NAMALWA (cell line): ENCODE measurements around the gene PJA2.

Experiments used
- DNase-seq: peaks from one replicate; pipeline ENCODE4 v3.0.0-alpha.2; 2015; ENCODE audit warnings: low spot score

PJA2 gene

GRCh38 chr5:109350537-109351270 is 59.1 kb downstream of the PJA2 start:
- no peak for DNase-seq

DNA sequence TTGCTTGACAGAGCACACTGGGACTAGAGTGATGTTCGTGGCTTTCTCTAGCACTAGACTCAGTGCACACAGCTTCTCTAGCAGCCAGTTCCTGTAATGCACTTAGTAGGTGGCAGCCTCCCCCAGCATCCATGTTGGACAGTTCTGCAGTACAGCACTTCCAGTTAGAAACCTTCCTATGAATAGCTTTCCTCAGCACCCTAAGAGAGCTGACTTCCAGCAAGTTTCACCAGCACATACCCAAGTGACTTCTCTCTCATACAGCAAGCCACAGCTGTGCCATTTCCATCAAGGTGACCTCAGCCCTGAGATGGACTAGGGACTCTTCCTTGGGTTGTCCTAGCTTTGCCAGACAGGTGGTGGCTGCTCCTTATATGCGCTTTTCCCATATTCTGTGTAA is 60.4 kb downstream of the PJA2 start:
- DNase-seq = no peak

GRCh38 chr5:109347252-109347888 is 62.4 kb downstream of the PJA2 start:
- DNase-seq = no peak

GRCh38 chr5:109345699-109346098 is 64.1 kb downstream of the PJA2 start:
- no peak for DNase-seq

DNA sequence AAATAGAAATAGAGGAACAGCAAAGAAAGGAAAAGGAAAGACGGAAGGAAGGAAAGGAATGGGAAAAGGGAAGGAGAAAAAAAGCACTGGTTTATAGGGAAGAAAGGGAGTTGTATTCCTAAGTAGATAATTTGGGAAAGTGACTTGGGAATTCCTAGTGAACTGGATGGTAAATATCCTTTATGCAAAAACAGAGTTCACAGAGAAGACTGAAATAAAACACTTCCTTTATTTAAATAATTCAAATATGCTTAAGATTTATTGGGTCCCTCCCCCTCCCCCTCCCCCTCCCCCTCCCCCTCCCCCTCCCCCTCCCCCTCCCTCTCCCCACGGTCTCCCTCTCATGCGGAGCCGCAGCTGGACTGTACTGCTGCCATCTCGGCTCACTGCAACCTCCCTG is 69.4 kb downstream of the PJA2 start:
- no peak for DNase-seq

DNA sequence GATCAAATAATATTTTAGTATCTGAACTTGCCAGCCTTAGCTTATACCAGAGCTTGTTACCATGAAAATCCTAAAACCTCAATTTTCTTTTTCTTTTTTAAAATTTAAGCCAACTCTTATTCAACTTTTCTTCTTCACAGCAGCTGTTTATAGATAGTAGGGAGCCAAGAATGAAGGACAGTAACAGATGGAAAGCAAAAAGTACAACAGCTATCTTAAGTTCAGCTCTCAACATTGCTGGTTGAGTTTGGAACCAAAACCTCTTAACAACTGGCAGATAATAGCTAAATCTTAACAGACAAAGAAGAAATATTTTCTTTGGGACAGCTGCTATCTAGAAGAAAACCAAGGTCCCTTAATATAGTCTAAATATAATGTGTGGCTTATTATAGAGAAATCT is 74.7 kb downstream of the PJA2 start:
- DNase-seq = no peak

DNA sequence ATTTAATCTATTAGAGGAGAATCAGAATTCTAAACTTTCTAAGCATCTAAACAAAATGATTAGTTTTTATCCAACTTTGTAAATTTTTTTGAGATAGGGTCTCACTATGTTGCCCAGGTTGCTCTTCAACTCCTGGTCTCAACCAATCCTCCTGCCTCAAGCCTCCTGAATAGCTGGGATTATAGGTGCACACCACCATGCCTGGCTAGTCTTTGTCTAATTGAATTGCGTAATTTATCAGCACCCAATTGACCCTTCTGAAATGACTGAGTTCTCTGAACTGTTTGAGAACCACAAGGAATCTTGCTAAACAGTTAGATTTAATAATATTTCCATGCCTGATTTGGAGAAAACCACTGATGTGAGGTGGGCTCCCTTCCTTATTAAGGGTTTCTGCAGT is 75.7 kb downstream of the PJA2 start:
- no peak for DNase-seq

DNA sequence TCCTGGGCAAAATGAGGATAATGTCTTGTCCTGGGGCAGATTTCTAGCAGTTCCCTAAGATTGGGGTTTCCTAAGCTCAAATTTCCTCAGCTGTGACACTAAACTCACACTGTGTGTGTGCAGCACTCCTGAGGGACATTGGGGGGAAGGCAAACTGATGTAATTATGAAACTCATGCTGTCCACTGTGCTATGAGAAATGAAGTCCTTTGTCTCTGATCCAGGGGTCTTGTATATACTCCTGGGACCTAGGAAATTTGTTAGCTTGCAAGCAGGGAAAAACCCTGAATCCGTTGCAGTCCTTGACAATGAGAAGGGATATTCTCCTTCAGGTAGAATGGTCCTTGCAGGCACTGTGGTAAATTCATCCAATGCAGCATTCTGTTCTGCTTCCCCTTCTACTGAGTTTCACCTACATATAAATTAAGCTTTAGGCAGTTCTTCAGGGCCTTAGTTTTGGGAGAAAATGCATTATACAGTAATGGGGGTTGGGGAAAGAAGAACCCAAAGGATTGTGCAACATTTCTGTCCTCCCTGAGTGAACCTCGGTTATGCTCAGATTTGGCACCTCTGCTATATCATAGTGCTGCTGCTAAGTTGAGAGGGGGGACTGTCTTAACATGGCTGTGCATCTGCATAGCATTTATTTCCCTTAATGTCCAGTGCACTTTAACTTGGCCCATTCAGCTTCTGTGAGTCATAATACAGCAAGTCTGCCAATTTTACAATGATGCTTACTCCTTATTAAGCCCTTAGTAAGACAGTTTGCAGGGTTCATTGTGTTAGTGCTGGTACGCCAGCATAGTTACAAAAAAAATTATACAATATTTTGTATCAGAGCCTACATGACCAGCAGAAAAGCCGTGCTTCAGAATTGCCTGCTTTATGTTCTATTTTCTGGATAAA is 80.2 kb downstream of the PJA2 start:
- no peak for DNase-seq

DNA sequence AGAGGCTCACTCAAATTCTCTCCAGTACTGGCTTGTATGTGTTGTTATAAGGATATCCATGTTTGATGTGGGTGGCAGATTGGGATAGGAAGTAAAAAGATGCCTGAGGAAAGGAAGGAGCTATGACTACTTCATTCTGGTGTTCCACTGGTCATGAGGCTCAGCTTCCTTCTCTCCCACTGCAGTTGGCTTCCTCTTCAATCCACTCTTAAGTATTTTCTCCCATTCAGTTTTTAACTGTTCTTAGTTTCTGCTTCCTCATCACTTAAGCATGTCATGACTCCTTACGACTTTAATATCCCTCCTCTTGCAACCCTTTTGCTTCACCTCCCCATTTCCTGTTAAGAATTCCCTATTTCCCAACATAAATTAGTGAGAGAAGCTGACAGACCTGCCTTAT is 81.1 kb downstream of the PJA2 start:
- no peak for DNase-seq

- no peak for DNase-seq
Measured at GRCh38 chr5:109327570-109327969, 82.2 kb downstream of the PJA2 start.

GRCh38 chr5:109326919-109327318 is 82.9 kb downstream of the PJA2 start:
- DNase-seq = no peak

DNA sequence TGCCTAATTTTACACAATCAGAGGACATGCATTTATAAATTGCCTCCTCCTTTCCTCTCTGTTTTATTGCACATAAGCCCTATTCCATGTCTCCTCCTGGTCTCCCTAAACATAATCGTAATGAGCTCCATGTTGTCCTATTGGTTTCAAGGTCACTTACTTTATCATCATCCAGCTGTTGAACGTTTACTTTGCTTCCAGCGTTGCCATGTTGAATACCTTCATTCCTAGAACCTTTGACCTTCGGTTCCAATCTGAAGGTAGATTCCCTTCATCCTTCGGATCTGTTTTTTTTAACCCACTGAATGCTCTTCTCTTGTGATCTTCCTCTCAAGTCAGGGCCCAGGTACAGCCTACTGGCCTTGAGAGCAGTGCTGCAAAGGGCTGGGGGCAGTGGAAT is 84.3 kb downstream of the PJA2 start:
- no peak for DNase-seq

DNA sequence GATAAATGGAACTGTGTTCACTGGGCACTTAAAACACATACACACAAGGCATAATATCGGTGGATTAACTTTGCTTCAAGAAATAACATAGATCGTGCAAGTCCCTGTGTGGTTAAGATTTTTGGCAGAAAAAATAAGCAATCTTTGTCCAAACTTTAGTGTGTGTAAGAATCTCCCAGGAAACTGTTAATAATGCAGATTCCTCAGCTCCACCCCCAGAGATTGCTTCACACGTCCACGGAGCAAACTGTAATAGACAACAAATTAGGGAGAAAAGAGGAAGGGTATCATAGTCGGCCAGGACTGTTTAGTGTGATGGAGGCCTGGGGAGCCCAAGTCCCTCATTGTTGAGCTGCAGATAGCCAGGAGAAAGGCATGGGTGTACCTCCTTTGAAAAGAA is 84.8 kb downstream of the PJA2 start:
- no peak for DNase-seq

GRCh38 chr5:109324351-109324750 is 85.4 kb downstream of the PJA2 start:
- DNase-seq = no peak

DNA sequence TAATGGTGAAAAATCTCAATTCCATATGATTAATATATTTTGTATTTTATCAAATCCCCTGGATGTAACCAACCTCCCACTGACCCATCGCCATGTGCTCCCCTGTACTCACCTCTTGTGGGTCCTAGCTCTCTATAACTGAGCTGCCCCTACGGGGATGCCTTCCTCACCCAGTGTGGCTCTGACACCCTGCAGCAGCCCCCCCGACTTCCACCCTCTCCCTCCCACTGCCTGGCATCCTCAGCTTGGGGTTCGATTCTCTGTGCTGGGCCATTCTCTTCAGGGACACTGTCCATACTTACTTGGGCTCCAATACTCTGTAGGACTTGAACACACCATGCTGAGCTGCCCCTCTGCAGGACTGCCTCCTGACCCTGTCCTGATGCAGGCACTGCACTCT is 87.1 kb downstream of the PJA2 start:
- DNase-seq = no peak

DNA sequence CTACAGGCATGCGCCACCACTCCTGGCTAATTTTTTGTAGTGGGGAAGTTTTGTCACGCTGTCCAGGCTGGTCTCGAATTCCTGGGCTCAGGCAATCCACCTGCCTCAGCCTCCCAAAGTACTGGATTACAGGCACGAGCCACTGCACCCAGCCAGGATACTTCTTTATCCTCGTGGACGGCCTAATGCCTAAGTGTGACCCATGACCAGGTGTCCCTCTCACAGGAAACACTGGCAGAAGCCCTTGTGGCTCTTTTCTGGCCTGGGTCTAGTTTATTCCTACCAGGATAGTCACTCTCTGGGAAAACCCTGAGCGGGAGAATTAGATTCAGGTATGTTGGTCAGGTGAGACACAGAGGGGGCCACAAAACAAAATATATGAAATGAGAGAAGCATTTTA is 90.4 kb downstream of the PJA2 start:
- DNase-seq = no peak

DNA sequence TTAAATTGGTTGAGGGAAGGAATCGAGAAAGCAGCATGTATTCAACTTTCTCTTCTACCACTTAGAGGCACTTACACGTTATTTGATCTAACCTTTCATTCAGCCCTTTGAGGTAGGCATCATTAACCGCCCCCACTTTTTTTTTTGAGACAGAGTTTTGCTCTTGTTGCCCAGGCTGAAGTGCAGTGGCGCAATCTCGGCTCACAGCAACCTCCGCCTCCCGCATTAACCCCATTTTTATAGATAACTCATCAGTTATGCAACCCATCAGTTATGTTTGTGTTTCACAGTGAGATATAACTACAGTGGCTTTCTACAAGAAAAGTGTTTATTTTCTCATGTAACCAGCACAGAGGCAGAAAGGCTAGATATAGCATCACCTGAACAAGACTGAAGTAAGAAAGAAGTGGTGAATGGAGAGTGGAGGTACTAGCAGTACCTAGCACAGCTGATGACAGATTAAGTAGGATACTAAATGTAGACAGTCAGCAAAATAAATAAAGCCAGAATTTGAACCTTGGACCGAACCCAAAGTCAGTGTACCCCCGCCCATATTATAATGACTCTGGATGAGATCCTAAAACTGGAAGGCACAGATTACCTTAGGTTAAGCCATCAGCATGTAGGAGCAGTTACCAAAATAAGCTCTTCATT is 91.2 kb downstream of the PJA2 start:
- DNase-seq = no peak

DNA sequence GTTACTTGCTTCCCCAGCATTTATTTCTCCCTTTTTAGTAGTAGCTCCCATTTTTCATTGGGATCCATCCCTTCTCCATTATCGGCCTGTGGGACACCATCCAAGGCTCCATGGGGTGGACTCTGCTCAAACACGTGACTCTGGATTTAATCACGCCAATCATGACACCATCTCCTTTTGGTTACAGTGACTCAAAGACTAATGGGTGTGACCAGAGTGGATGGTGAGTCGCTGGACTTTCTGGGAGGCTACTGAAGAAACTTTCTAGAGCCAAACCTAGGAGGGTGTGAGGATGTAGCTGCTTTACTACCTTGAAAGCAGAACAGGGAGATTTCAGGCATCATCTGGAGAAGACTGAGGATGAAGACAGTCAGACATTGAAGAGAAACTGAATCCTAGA is 93.1 kb downstream of the PJA2 start:
- DNase-seq = no peak

GRCh38 chr5:109315245-109315644 is 94.5 kb downstream of the PJA2 start:
- DNase-seq = no peak

GRCh38 chr5:109313127-109313526 is 96.6 kb downstream of the PJA2 start:
- no peak for DNase-seq

DNA sequence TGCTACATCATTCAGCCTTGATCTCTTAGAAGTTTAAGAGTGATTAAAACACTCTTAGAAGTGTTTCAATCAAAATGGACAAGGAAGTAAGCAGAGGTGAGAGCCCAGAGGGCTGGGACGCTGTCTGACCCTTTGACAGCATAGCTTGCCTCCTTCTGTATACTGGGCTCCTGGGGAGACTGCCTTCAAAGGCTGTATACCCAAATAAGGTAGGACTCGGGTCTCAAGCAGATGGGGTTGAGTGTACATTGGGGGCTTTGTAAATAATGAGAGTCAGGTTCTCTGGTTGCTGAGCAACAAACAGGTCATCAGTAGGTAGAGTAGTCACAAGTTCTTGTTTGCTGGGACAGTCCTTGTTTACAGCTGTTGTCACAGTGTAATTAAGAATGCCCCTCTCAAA is 97.1 kb downstream of the PJA2 start:
- no peak for DNase-seq

- DNase-seq = no peak
Measured at GRCh38 chr5:109310315-109310714, 99.5 kb downstream of the PJA2 start.
